HCT116 (cell line): Measurements from ENCODE around the gene CYB561D1.

Experiments
- CEBPB ChIP-seq: IDR thresholded peaks from 2 replicates; pipeline ENCODE4 v1.6.1; 2012; ENCODE audit warnings: low read depth
- CTCF ChIP-seq, 3 experiments: fragments of 200-600 bp in 1 of 3; sonication (generic) in 1 of 3; IDR thresholded peaks in 2 of 3; conservative IDR thresholded peaks in 1 of 3; 2 replicates each; pipeline ENCODE4 v1.5.1; 2012 to 2017; ENCODE audit warnings: low read depth in 2 of 3, low read length in 2 of 3, antibody characterized with exemption in 1 of 3, borderline replicate concordance in 1 of 3, control low read depth in 1 of 3, mild to moderate bottlenecking in 1 of 3, mixed read lengths in 1 of 3, mixed run types in 1 of 3, moderate library complexity in 1 of 3; ENCODE audit not compliant: insufficient read depth in 1 of 3
- EGR1 ChIP-seq: IDR thresholded peaks from 2 replicates; pipeline ENCODE4 v1.6.1; 2012; ENCODE audit warnings: low read depth
- ELF1 ChIP-seq: IDR thresholded peaks from 2 replicates; pipeline ENCODE4 v1.6.1; 2012; ENCODE audit warnings: low read depth, borderline replicate concordance
- EZH2 ChIP-seq: fragments of 200-600 bp; sonication (generic); IDR thresholded peaks from 2 replicates; pipeline ENCODE4 v1.6.1; 2017; ENCODE audit warnings: antibody characterized with exemption, mixed run types
- EZH2phosphoT487 ChIP-seq: fragments of 200-600 bp; IDR thresholded peaks from 2 replicates; pipeline ENCODE4 v1.6.1; 2018; ENCODE audit warnings: antibody characterized with exemption, borderline replicate concordance
- MAX ChIP-seq: IDR thresholded peaks from 2 replicates; pipeline ENCODE4 v1.6.1; 2012
- POLR2A ChIP-seq: IDR thresholded peaks from 2 replicates; pipeline ENCODE4 v1.7.0; 2011; ENCODE audit warnings: borderline replicate concordance; ENCODE audit not compliant: insufficient read depth, insufficient read length; ENCODE audit errors: extremely low read depth
- POLR2AphosphoS5 ChIP-seq: IDR thresholded peaks from 2 replicates; pipeline ENCODE4 v1.6.1; 2011; ENCODE audit warnings: mild to moderate bottlenecking, low read depth, low read length, moderate library complexity
- RAD21 ChIP-seq: IDR thresholded peaks from 2 replicates; pipeline ENCODE4 v1.6.1; 2012; ENCODE audit warnings: low read depth, mild to moderate bottlenecking
- REST ChIP-seq: IDR thresholded peaks from 2 replicates; pipeline ENCODE4 v1.6.1; 2012; ENCODE audit warnings: low read depth
- SIN3A ChIP-seq: IDR thresholded peaks from 2 replicates; pipeline ENCODE4 v1.6.1; 2012; ENCODE audit warnings: low read depth
- YY1 ChIP-seq: IDR thresholded peaks from 2 replicates; pipeline ENCODE4 v1.6.1; 2011; ENCODE audit warnings: low read length, low read depth, moderate library complexity, mild to moderate bottlenecking; ENCODE audit not compliant: insufficient replicate concordance; ENCODE audit errors: extremely low read depth
- ZNF274 ChIP-seq: fragments of 200-500 bp; sonication (Bioruptor generic); IDR thresholded peaks from 2 replicates; pipeline ENCODE4 v1.6.1; 2014; ENCODE audit warnings: mild to moderate bottlenecking, low read depth, low read length, inconsistent platforms

- TF ChIP-seq CTCF (IDR thresholded peaks at IDR 0.05 in 2 of 3, conservative IDR thresholded peaks at IDR 0.05 in 1 of 3; ENCODE audit: borderline replicate concordance in 1 of 3, insufficient read depth in 1 of 3, low read depth in 2 of 3, low read length in 2 of 3) (no peak), POLR2A (no peak), ZNF274 (no peak), EZH2 (no peak), RAD21 (no peak), REST (no peak), SIN3A (no peak), POLR2AphosphoS5 (no peak), EGR1 (no peak), ELF1 (no peak), CEBPB (no peak), MAX (no peak), EZH2phosphoT487 (no peak), YY1 (no peak)
Measured at GRCh38 chr1:109468903-109469302, 25.0 kb upstream of the CYB561D1 start.
